ENCODE measurements around the gene SEPTIN12. TPM values are rescaled to one million over a fixed set of nuclear protein-coding genes. Genes with fewer than 3 reads are reported as not detected.

The SEPTIN12 gene
- total and polyA plus RNA-seq, 2 donors (not counting 1 experiment from before 2014, with no cell fraction given) = 0.07 TPM; not detected in 1

GRCh38 chr16:4745274-4745569, 42.9 kb downstream of the SEPTIN12 start:
- no peak for DNase-seq
- H3K4me3 ChIP-seq (ENCODE audit: control extremely low read depth in 1 of 5, extremely low read depth in 1 of 5, insufficient read depth in 1 of 5, low read depth in 2 of 5, low read length in 4 of 5) = no peak overlapping the region
- no peak overlapping the region for H3K27ac ChIP-seq (ENCODE audit: low read length in 2 of 2)
- H3K27me3 ChIP-seq (replicated peaks in 1 of 4; ENCODE audit: control extremely low read depth in 1 of 4, control insufficient read depth in 3 of 4, insufficient read depth in 4 of 4, low read length in 3 of 4) = peaks cover 0 to 5% (median 2%) of the 10 kb centered on the region in 4 experiments
- Mint-ChIP-seq H3K9me3 (ENCODE audit: insufficient read depth) (no peaks in the 10 kb centered on the region), H3K27ac (no peak overlapping the region), H3K27me3 (peaks cover 4% of the 10 kb centered on the region), H3K4me3 (no peak overlapping the region), H3K4me1 (peaks cover 29% of the 10 kb centered on the region)
- no peak overlapping the region for H3K9ac ChIP-seq (ENCODE audit: low read length)
- ChIA-PET POLR2A (no interaction called here), CTCF (no interaction called here)
- no peak for TF ChIP-seq EZH2 (IDR thresholded peaks at IDR 0.05; ENCODE audit: borderline replicate concordance, insufficient read depth, low read depth, low read length, poor library complexity, severe bottlenecking)
- TF ChIP-seq CTCF (IDR thresholded peaks at IDR 0.05) = no peak
- no peak overlapping the region for H3K4me2 ChIP-seq (replicated peaks; ENCODE audit: low read depth, low read length, poor library complexity, severe bottlenecking)
- H3K36me3 ChIP-seq (replicated peaks in 1 of 2; ENCODE audit: control extremely low read depth in 1 of 2, control insufficient read depth in 1 of 2, extremely low read depth in 1 of 2, insufficient read depth in 2 of 2, low read length in 1 of 2) = no peaks in the 10 kb centered on the region
- no peaks in the 10 kb centered on the region for H3K9me3 ChIP-seq (ENCODE audit: control extremely low read depth in 1 of 3, control insufficient read depth in 2 of 3, insufficient read depth in 1 of 3, low read length in 2 of 3)
- H2AFZ ChIP-seq (ENCODE audit: insufficient read depth, low read depth, low read length, poor library complexity, severe bottlenecking) = no peak overlapping the region
- no peak for ATAC-seq (ENCODE audit: low read depth)
- H3K79me2 ChIP-seq (ENCODE audit: control insufficient read depth, insufficient read depth, low read length) = no peaks in the 10 kb centered on the region
- peaks cover 0 to 23% of the 10 kb centered on the region in 2 donors for H3K4me1 ChIP-seq (ENCODE audit: control insufficient read depth in 2 of 2, insufficient read depth in 2 of 2, low read length in 2 of 2)
- WGBS (ENCODE audit: insufficient coverage) = 92% methylated on average over 3 of the region's 3 CpGs
- intact Hi-C loops (cut with micrococcal nuclease) = no loop called here
- no peaks in the 10 kb centered on the region for H4K20me1 ChIP-seq (ENCODE audit: control insufficient read depth, insufficient read depth, low read length, poor library complexity, severe bottlenecking)

GRCh38 chr16:4744555-4745273, 43.4 kb downstream of the SEPTIN12 start:
- no peak overlapping the region for H3K4me3 ChIP-seq (ENCODE audit: control extremely low read depth in 1 of 5, extremely low read depth in 1 of 5, insufficient read depth in 1 of 5, low read depth in 2 of 5, low read length in 4 of 5)
- no peak overlapping the region for H2AFZ ChIP-seq (ENCODE audit: insufficient read depth, low read depth, low read length, poor library complexity, severe bottlenecking)
- no peaks in the 10 kb centered on the region for H3K9me3 ChIP-seq (ENCODE audit: control extremely low read depth in 1 of 3, control insufficient read depth in 2 of 3, insufficient read depth in 1 of 3, low read length in 2 of 3)
- H3K4me3 Mint-ChIP-seq = no peak overlapping the region
- no peak overlapping the region for H3K27ac Mint-ChIP-seq
- H3K9me3 Mint-ChIP-seq (ENCODE audit: insufficient read depth) = no peaks in the 10 kb centered on the region
- WGBS (ENCODE audit: insufficient coverage) = 87% methylated on average over 10 of the region's 13 CpGs
- peaks cover 0 to 5% (median 2%) of the 10 kb centered on the region in 4 experiments for H3K27me3 ChIP-seq (replicated peaks in 1 of 4; ENCODE audit: control extremely low read depth in 1 of 4, control insufficient read depth in 3 of 4, insufficient read depth in 4 of 4, low read length in 3 of 4)
- no peak overlapping the region for H3K9ac ChIP-seq (ENCODE audit: low read length)
- TF ChIP-seq EZH2 (IDR thresholded peaks at IDR 0.05; ENCODE audit: borderline replicate concordance, insufficient read depth, low read depth, low read length, poor library complexity, severe bottlenecking) (no peak), CTCF (IDR thresholded peaks at IDR 0.05) (no peak)
- no peaks in the 10 kb centered on the region for H3K36me3 ChIP-seq (replicated peaks in 1 of 2; ENCODE audit: control extremely low read depth in 1 of 2, control insufficient read depth in 1 of 2, extremely low read depth in 1 of 2, insufficient read depth in 2 of 2, low read length in 1 of 2)
- no peaks in the 10 kb centered on the region for H3K79me2 ChIP-seq (ENCODE audit: control insufficient read depth, insufficient read depth, low read length)
- H3K4me1 ChIP-seq (ENCODE audit: control insufficient read depth in 2 of 2, insufficient read depth in 2 of 2, low read length in 2 of 2) = peaks cover 0 to 23% of the 10 kb centered on the region in 2 donors
- POLR2A ChIA-PET = no interaction called here
- no peak overlapping the region for H3K27ac ChIP-seq (ENCODE audit: low read length in 2 of 2)
- intact Hi-C loops (cut with micrococcal nuclease) = no loop called here
- DNase-seq = no peak
- CTCF ChIA-PET = no interaction called here
- no peak overlapping the region for H3K4me2 ChIP-seq (replicated peaks; ENCODE audit: low read depth, low read length, poor library complexity, severe bottlenecking)
- H4K20me1 ChIP-seq (ENCODE audit: control insufficient read depth, insufficient read depth, low read length, poor library complexity, severe bottlenecking) = no peaks in the 10 kb centered on the region
- peaks cover 4% of the 10 kb centered on the region for H3K27me3 Mint-ChIP-seq
- no peak for ATAC-seq (ENCODE audit: low read depth)
- H3K4me1 Mint-ChIP-seq = peaks cover 29% of the 10 kb centered on the region

Data from B cell (primary cell).